HG03108 (cell line): Measurements from ENCODE around the gene CALU.

ENCODE experiments used
- ATAC-seq: cut with Tn5 transposase; IDR thresholded peaks from one replicate; pipeline ENCODE4 v1.9.1; 2021; ENCODE audit warnings: moderate library complexity; ENCODE audit not compliant: unreplicated experiment

The CALU gene

DNA sequence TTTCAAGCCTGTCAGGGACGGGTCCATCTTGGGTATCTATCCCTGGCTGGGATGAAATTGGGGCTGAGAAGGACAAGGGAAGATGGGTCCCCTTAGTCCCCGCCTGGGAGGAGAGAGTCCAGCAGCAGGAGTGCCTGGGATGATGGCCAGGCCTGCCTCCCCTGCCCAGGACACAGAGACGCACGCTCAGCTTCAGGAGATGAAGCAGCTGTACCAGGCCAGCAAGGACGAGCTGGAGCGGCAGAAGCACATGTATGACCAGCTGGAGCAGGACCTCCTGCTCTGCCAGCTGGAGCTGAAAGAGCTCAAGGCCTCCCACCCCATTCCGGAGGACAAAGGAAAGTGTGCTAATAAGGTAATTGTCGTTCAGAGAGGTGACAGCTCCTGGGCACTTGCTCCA lies 68.0 kb downstream of the CALU start:
- no peak for ATAC-seq

DNA sequence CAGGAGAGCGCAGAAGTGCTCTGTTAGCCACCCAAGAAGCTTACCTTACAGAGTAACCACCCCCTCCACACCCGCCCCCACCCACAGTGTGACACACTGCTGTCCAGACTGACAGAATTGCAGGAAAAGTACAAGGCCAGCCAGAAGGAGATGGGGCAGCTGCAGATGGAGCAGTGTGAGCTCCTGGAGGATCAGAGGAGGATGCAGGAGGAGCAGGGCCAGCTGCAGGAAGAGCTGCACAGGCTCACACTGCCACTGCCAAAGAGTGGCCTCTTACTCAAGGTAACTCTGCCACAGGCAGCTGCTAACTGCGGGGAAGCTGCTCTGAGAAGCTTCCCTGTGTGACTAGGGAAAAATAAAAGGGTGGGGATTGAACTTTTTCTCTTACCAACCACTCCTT lies 70.2 kb downstream of the CALU start:
- ATAC-seq, result no peak

DNA sequence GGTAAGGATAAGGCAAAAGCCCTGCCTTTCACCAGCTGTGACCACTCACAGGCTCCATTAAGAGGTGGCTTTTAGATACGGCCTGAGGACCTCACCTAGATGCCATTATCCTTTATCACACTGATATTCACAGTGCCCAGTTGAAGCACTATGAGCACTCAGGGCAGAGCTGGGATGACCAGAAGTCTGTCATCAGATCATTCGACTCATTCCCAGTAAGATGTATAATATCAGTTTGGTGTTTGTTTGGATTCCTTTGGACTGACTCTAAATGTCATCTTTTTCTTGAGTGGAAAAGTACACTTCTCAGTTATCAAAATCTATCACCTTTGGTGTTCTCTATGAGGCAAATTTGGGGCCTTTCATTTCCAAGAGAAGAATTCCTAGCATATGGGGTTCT lies 71.3 kb downstream of the CALU start:
- ATAC-seq, result no peak

DNA sequence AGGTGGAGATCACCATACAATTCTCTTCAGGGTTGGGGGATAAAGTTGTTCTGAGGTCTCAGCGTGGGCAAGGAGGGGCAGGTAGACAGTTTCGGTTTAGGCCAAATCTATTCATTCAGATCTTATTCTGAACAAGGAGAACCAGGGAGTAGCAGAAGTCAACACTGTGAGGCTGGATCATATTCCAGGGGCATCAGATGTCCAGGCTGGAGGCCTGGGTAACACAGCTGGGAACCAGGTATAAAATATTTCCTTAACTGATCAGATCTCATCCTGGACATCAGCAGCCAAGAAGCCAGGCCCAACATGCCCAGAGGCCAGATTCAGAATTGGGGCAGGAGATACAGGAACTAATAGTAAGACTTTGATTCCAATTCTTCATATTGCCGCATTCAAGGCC lies 71.8 kb downstream of the CALU start:
- no peak for ATAC-seq

DNA sequence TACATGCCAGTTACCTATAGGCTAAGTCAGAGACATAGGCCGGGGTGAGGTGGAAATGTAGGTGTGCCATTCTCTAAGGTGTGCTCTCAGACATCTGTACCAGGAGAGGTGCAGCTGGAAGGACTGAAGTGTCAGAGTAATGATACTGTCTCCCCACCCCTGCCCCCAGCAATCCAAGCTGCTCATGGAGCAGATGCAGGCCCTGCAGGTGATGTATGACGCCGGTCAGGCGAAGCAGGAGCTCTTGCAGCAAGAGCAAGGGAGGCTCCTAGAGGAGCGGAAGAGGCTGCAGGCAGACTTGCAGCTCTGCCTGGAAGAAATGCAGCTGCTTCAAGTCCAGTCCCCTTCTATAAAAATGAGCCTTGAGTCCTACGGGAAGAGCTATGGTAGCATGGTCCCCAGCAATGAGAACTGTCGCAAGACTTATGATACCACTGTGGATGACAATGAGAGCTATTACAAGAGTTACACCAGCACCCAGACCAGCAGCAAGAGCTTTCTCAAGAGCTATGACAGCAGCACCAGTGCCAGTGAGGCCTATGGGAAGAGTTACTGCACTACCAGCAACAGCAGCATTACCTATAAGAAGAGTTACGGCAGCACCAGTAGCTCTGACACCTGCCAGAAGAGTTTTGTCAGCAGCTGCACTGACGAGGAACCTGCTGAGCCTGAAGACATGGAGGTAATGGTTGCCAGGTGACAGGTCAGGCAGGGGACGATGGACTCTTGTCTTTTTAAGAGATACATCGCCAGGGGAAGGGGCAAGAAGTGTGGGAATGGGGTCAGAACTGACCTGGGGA lies 72.7 kb downstream of the CALU start:
- ATAC-seq, result no peak

DNA sequence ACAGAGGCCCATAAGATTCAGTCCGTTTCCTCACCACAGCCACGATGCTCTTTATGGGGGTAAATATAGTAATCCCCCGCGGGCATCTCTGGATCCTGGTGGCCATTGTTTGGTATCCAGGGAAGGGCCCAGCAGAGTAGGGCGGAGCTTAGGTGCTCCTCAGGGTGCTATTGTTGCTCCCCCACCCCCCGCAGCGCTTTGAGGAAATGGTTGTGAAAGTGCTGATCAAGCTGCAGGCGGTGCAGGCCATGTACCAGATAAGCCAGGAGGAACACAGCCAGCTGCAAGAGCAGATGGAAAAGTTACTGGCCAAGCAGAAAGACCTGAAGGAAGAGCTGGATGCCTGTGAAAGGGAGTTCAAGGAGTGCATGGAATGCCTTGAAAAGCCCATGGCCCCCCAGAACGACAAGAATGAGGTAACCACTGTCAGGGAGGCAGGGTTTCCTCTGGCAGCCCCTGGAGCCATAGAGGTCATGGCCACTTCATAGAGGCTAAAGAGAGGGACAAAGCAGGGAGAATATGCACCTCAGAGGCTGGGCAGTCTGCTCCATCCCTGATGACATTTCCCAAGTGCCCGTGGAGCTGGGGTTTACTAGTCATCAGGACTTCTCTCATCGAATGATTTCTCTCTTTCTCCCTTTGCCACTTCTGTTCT lies 73.5 kb downstream of the CALU start:
- no peak for ATAC-seq

DNA sequence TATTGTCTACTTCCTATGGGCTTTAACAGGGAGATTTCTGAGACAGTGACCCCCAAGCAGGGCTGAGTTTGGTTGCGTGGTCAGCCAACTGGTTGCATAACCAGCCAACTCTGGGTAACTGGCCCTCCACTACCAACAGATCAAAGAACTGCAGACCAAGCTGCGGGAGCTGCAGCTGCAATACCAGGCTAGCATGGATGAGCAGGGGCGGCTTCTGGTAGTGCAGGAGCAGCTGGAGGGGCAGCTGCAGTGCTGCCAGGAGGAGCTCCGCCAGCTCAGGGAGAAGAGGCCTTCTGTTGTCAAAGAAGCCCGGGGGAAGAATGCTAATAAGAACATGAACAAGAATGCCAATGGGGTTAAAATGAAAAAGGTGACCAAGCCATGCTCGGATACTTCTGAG lies 75.3 kb downstream of the CALU start:
- ATAC-seq, result no peak

DNA sequence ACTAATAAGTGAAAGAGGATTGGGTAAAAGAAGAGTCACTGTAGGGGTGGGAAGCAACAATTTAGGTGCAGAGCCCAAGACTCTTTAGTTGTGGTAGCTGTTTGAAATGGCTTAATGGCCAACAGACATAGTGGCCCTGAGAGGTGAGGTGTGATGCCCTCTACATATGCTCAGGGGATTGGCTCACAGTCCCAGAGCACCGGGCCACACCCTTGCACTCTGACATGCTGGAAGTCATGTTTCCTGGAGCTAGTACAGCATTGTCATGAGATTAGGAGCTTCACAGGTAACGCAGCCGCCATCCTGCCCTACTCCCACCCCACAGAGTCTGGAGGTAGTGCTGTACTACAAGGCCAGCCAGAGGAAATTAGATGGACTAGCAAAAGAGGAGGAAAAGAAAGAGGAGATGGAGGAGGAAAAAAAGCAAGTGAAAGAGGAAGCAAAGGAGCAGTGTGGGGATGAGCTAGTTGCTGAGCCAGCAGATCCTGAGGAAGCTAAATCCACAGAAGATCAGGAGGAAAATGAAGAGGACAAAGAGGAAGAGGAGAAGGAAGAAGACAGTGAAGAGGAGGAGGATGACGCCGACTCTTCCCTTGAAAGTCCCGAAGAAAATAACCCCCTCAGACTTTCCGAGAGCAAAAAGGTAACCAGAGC lies 76.3 kb downstream of the CALU start:
- ATAC-seq, result no peak

DNA sequence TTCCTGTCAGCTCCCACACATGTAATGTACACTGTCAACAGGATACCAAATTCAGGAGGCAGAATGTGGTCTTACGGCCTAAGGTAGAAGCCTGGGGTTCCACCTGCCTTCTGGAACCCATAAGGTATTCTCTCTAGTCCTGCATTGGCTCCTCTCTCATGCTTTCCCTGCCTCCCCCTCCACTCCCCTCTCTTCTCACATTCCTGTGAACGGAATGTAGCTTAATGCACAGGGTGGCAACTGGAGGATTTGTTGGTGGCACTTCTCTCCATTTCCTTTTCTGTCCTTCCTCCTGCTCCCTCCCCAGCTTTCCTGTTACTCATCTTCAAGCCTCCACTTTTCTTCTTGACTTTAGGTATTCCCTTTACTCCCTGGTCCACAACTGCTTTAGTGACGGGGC lies 79.5 kb downstream of the CALU start:
- no peak for ATAC-seq
